HG02840 (cell line): ENCODE data around the gene SPTLC1.
"Not testable (repeated sequence)": the region's sequence is repeated elsewhere in the genome, so short reads cannot be mapped to it uniquely, and the experiment has no call there.

Source experiments
- ATAC-seq: cut with Tn5 transposase; IDR thresholded peaks from one replicate; pipeline ENCODE4 v1.9.1; 2021; ENCODE audit warnings: mild to moderate bottlenecking, moderate library complexity, moderate number of reproducible peaks; ENCODE audit not compliant: unreplicated experiment, low FRiP score

Gene SPTLC1

GRCh38 chr9:92036756-92037155 is 78.5 kb downstream of the SPTLC1 start:
- ATAC-seq, result no peak

GRCh38 chr9:92036411-92036746 is 78.8 kb downstream of the SPTLC1 start:
- no peak for ATAC-seq

- ATAC-seq, result no peak
These were observed 79.4 kb downstream of the SPTLC1 start for GRCh38 chr9:92035687-92036410.

- no peak for ATAC-seq
These were observed 80.1 kb downstream of the SPTLC1 start for GRCh38 chr9:92035146-92035545.

GRCh38 chr9:92033991-92034390 is 81.2 kb downstream of the SPTLC1 start:
- ATAC-seq, result no peak

GRCh38 chr9:92033307-92033706 is 81.9 kb downstream of the SPTLC1 start:
- ATAC-seq, result no peak

GRCh38 chr9:92032891-92033290 is 82.3 kb downstream of the SPTLC1 start:
- no peak for ATAC-seq

GRCh38 chr9:92030367-92030766 is 84.8 kb downstream of the SPTLC1 start:
- no peak for ATAC-seq

- ATAC-seq, result no peak
These were observed 85.7 kb downstream of the SPTLC1 start for GRCh38 chr9:92029553-92029952.

GRCh38 chr9:92026206-92027002 is 88.8 kb downstream of the SPTLC1 start:
- no peak for ATAC-seq

GRCh38 chr9:92021785-92022541 is 93.2 kb downstream of the SPTLC1 start:
- ATAC-seq, result not testable (repeated sequence)

- no peak for ATAC-seq
These were observed 95.6 kb downstream of the SPTLC1 start for GRCh38 chr9:92019658-92020057.

- no peak for ATAC-seq
These were observed 104.3 kb downstream of the SPTLC1 start for GRCh38 chr9:92010705-92011536.

GRCh38 chr9:92010253-92010652 is 105.0 kb downstream of the SPTLC1 start:
- ATAC-seq, result not testable (repeated sequence)

GRCh38 chr9:92008041-92008440 is 107.2 kb downstream of the SPTLC1 start:
- ATAC-seq, result no peak

GRCh38 chr9:92004045-92004392 is 111.2 kb downstream of the SPTLC1 start:
- ATAC-seq, result no peak

- ATAC-seq, result no peak
These were observed 111.7 kb downstream of the SPTLC1 start for GRCh38 chr9:92003308-92004044.

- not testable (repeated sequence) for ATAC-seq
These were observed 113.3 kb downstream of the SPTLC1 start for GRCh38 chr9:92001948-92002347.

- no peak for ATAC-seq
These were observed 114.0 kb downstream of the SPTLC1 start for GRCh38 chr9:92001244-92001643.
